Liver (tissue), 9 donors: ENCODE results near the gene DLL4. TPM values are rescaled to one million over a fixed set of nuclear protein-coding genes. Genes with fewer than 3 reads are reported as not detected.
A peak's percentile ranks its signal among the peaks of the same experiment; 100 is the strongest.

Experiments
- DNase-seq: peaks from one replicate; pipeline ENCODE4 v3.0.0-alpha.2; 2017; ENCODE audit warnings: low spot score
- H3K27ac ChIP-seq, 2 donors: one replicate each; pipeline ENCODE4 v1.7.0; 2013; ENCODE audit warnings: inconsistent platforms in 2 of 2, low read length in 2 of 2, control low read depth in 1 of 2, low read depth in 1 of 2, mild to moderate bottlenecking in 1 of 2
- H3K27me3 ChIP-seq, 4 donors: one replicate each; pipeline versions ENCODE4 v1.6.1 to v1.7.0; 2013; ENCODE audit warnings: low read length in 3 of 4, inconsistent platforms in 1 of 4, mild to moderate bottlenecking in 1 of 4, moderate library complexity in 1 of 4; ENCODE audit not compliant: control insufficient read depth in 4 of 4, insufficient read depth in 4 of 4
- H3K36me3 ChIP-seq, 4 donors: one replicate each; pipeline versions ENCODE4 v1.6.1 to v1.7.0; 2013; ENCODE audit warnings: low read length in 3 of 4, mild to moderate bottlenecking in 3 of 4, low read depth in 1 of 4, moderate library complexity in 1 of 4; ENCODE audit not compliant: control insufficient read depth in 4 of 4, insufficient read depth in 3 of 4
- H3K4me1 ChIP-seq, 4 donors: one replicate each; pipeline versions ENCODE4 v1.6.1 to v1.7.0; 2013; ENCODE audit warnings: low read length in 3 of 4, mild to moderate bottlenecking in 3 of 4, moderate library complexity in 1 of 4; ENCODE audit not compliant: control insufficient read depth in 4 of 4, insufficient read depth in 4 of 4
- H3K4me3 ChIP-seq, 3 donors: one replicate each; pipeline versions ENCODE4 v1.6.1 to v1.7.0; 2013; ENCODE audit warnings: low read length in 3 of 3, control low read depth in 1 of 3, low read depth in 1 of 3, mild to moderate bottlenecking in 1 of 3
- H3K9ac ChIP-seq, 2 donors: one replicate each; pipeline ENCODE4 v1.7.0; 2013; ENCODE audit warnings: low read length in 2 of 2, mild to moderate bottlenecking in 2 of 2, moderate library complexity in 2 of 2, control low read depth in 1 of 2, low read depth in 1 of 2
- H3K9me3 ChIP-seq, 4 donors: one replicate each; pipeline versions ENCODE4 v1.6.1 to v1.7.0; 2013; ENCODE audit warnings: low read length in 3 of 4; ENCODE audit not compliant: control insufficient read depth in 4 of 4
- CTCF ChIP-seq: fragments of 150-350 bp; IDR thresholded peaks from 2 replicates; pipeline ENCODE4 v1.5.1; 2017; ENCODE audit warnings: improper control_type of control experiment, low read depth, low read length; ENCODE audit not compliant: missing input control
- EGR1 ChIP-seq, 2 donors: IDR thresholded peaks; 2 replicates each; pipeline ENCODE4 v1.6.1; 2016 to 2018; ENCODE audit warnings: antibody characterized with exemption in 2 of 2, low read depth in 2 of 2
- FOXA1 ChIP-seq: IDR thresholded peaks from 2 replicates; pipeline ENCODE4 v1.6.1; 2016; ENCODE audit warnings: antibody characterized with exemption
- FOXA2 ChIP-seq: IDR thresholded peaks from 2 replicates; pipeline ENCODE4 v1.6.1; 2016; ENCODE audit warnings: antibody characterized with exemption
- GABPA ChIP-seq, 2 donors: IDR thresholded peaks in 1 of 2; conservative IDR thresholded peaks in 1 of 2; 2 replicates each; pipeline ENCODE4 v1.6.1; 2016; ENCODE audit warnings: antibody characterized with exemption in 2 of 2, mild to moderate bottlenecking in 1 of 2, moderate library complexity in 1 of 2
- HNF4A ChIP-seq, 2 donors: conservative IDR thresholded peaks; 2 replicates each; pipeline ENCODE4 v1.6.1; 2016; ENCODE audit warnings: antibody characterized with exemption in 2 of 2, mild to moderate bottlenecking in 2 of 2
- HNF4G ChIP-seq: IDR thresholded peaks from 2 replicates; pipeline ENCODE4 v1.6.1; 2016; ENCODE audit warnings: antibody characterized with exemption
- JUND ChIP-seq, 2 donors: IDR thresholded peaks; 2 replicates each; pipeline ENCODE4 v1.6.1; 2016; ENCODE audit warnings: antibody characterized with exemption in 2 of 2
- MAX ChIP-seq: IDR thresholded peaks from 2 replicates; pipeline ENCODE4 v1.6.1; 2016; ENCODE audit warnings: antibody characterized with exemption
- NR2F2 ChIP-seq: IDR thresholded peaks from 2 replicates; pipeline ENCODE4 v1.6.1; 2016; ENCODE audit warnings: antibody characterized with exemption
- RAD21 ChIP-seq, 2 donors: IDR thresholded peaks; 2 replicates each; pipeline ENCODE4 v1.6.1; 2016; ENCODE audit warnings: antibody characterized with exemption in 2 of 2, mild to moderate bottlenecking in 2 of 2
- REST ChIP-seq: IDR thresholded peaks from 2 replicates; pipeline ENCODE4 v1.6.1; 2016; ENCODE audit warnings: antibody characterized with exemption, mild to moderate bottlenecking
- RXRA ChIP-seq, 2 donors: IDR thresholded peaks; 2 replicates each; pipeline ENCODE4 v1.6.1; 2017 to 2018; ENCODE audit warnings: antibody characterized with exemption in 2 of 2, mild to moderate bottlenecking in 1 of 2
- SP1 ChIP-seq: IDR thresholded peaks from 2 replicates; pipeline ENCODE4 v1.6.1; 2018; ENCODE audit warnings: antibody characterized with exemption, mild to moderate bottlenecking
- TAF1 ChIP-seq: conservative IDR thresholded peaks from 2 replicates; pipeline ENCODE4 v1.6.1; 2016; ENCODE audit warnings: antibody characterized with exemption, mild to moderate bottlenecking
- YY1 ChIP-seq: IDR thresholded peaks from 2 replicates; pipeline ENCODE4 v1.6.1; 2016; ENCODE audit warnings: antibody characterized with exemption, mild to moderate bottlenecking
- WGBS: extraction: QIAGEN DNeasy Blood & Tissue Kit; methylation state at CpG from one replicate; pipeline ENCODE4 v1.1.7; 2013; 5-methylcytosine and 5-hydroxymethylcytosine counted together
- polyA plus RNA-seq, 2 donors: library from polyadenylated mRNA; stranded (reverse) in 1 of 2; unstranded in 1 of 2; fragments of 200-250 nt in 1 of 2; fragments of >200 nt in 1 of 2; fragmentation: Nextera tagmentation in 1 of 2; extraction: Ambion mirVana in 1 of 2; gene quantifications; one replicate each; pipeline versions ENCODE4 v1.2.1 to v1.2.3, GENCODE V29; 2013 to 2015
- total RNA-seq, 2 donors: library from RNA; depleted of rRNA; stranded (reverse); fragments of >200 nt; gene quantifications; one replicate each; pipeline ENCODE4 v1.2.3, GENCODE V29; 2014
- TF ChIP-seq, protein P1 (sequence below): IDR thresholded peaks from 2 replicates; pipeline ENCODE4 v1.6.1; 2016; ENCODE audit warnings: antibody characterized with exemption
- TF ChIP-seq, protein P2 (sequence below): IDR thresholded peaks from 2 replicates; pipeline ENCODE4 v1.6.1; 2016; ENCODE audit warnings: antibody characterized with exemption
- donor health status: healthy.
- donor health status: healthy.
- donor health status: healthy.
- donor health status: healthy.
- donor health status: healthy.

The DLL4 gene
- total and polyA plus RNA-seq, 4 donors, result 2.1 to 3.8 (median 3.0) TPM

DNA sequence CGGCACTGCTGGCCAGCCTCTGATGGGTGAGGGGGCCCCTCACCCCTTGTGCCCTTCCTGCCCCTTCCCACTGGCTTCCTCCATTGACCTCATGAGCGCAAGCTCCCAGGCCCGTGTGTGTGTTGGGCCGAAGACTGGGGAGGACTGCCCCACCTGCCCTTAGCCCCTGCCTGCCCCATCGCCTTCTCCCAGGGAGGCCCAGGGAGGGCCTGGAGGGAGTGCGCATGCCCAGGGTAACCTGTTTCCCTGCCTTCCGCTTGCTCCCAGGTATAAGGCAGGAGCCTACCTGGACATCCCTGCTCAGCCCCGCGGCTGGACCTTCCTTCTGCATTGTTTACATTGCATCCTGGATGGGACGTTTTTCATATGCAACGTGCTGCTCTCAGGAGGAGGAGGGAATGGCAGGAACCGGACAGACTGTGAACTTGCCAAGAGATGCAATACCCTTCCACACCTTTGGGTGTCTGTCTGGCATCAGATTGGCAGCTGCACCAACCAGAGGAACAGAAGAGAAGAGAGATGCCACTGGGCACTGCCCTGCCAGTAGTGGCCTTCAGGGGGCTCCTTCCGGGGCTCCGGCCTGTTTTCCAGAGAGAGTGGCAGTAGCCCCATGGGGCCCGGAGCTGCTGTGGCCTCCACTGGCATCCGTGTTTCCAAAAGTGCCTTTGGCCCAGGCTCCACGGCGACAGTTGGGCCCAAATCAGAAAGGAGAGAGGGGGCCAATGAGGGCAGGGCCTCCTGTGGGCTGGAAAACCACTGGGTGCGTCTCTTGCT lies 8.8 kb downstream of the DLL4 start:
- Histone ChIP-seq H3K9me3 (no peaks in the 10 kb centered on the region), H3K4me3 (no peak overlapping the region), H3K4me1 (peaks cover 11 to 54% (median 37%) of the 10 kb centered on the region in 4 donors), H3K36me3 (no peaks in the 10 kb centered on the region), H3K27me3 (no peaks in the 10 kb centered on the region), H3K9ac (no peak overlapping the region), H3K27ac (peak overlapping the region in 1 of 2 donors; percentile 48)
- TF ChIP-seq CTCF (peak; percentile 67), FOXA2 (no peak), RAD21 (IDR thresholded peaks at IDR 0.05) (peak; percentile 79 to 80)
- DNase-seq, result no peak
- WGBS, result 64% methylated on average over 19 of the region's 19 CpGs

DNA sequence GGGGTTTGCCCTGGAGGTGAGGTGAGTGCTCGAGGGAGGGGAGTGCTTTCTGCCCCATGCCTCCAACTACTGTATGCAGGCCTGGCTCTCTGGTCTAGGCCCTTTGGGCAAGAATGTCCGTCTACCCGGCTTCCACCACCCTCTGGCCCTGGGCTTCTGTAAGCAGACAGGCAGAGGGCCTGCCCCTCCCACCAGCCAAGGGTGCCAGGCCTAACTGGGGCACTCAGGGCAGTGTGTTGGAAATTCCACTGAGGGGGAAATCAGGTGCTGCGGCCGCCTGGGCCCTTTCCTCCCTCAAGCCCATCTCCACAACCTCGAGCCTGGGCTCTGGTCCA lies 9.4 kb downstream of the DLL4 start:
- no peak for TF ChIP-seq CTCF
- no peak for TF ChIP-seq JUND (IDR thresholded peaks at IDR 0.05)
- no peak for TF ChIP-seq YY1
- TF ChIP-seq HNF4A (conservative IDR thresholded peaks at IDR 0.05), result no peak
- no peak for TF ChIP-seq TAF1
- TF ChIP-seq, protein P1, sequence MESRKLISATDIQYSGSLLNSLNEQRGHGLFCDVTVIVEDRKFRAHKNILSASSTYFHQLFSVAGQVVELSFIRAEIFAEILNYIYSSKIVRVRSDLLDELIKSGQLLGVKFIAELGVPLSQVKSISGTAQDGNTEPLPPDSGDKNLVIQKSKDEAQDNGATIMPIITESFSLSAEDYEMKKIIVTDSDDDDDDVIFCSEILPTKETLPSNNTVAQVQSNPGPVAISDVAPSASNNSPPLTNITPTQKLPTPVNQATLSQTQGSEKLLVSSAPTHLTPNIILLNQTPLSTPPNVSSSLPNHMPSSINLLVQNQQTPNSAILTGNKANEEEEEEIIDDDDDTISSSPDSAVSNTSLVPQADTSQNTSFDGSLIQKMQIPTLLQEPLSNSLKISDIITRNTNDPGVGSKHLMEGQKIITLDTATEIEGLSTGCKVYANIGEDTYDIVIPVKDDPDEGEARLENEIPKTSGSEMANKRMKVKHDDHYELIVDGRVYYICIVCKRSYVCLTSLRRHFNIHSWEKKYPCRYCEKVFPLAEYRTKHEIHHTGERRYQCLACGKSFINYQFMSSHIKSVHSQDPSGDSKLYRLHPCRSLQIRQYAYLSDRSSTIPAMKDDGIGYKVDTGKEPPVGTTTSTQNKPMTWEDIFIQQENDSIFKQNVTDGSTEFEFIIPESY, result no peak
- TF ChIP-seq RXRA (IDR thresholded peaks at IDR 0.05), result no peak
- no peak for TF ChIP-seq FOXA2
- TF ChIP-seq EGR1 (IDR thresholded peaks at IDR 0.05; ENCODE audit: low read depth in 2 of 2), result no peak
- no peak for TF ChIP-seq MAX
- TF ChIP-seq NR2F2, result no peak
- TF ChIP-seq SP1, result no peak
- TF ChIP-seq REST, result no peak
- no peak for TF ChIP-seq RAD21 (IDR thresholded peaks at IDR 0.05)
- TF ChIP-seq, protein P2, sequence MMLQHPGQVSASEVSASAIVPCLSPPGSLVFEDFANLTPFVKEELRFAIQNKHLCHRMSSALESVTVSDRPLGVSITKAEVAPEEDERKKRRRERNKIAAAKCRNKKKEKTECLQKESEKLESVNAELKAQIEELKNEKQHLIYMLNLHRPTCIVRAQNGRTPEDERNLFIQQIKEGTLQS, result no peak
- no peak for TF ChIP-seq GABPA (IDR thresholded peaks at IDR 0.05 in 1 of 2, conservative IDR thresholded peaks at IDR 0.05 in 1 of 2)
- no peak for TF ChIP-seq HNF4G
- no peak for TF ChIP-seq FOXA1
- Histone ChIP-seq H3K4me1 (peaks cover 8 to 50% (median 33%) of the 10 kb centered on the region in 4 donors), H3K4me3 (no peak overlapping the region), H3K36me3 (no peaks in the 10 kb centered on the region), H3K27ac (no peak overlapping the region), H3K9me3 (no peaks in the 10 kb centered on the region), H3K9ac (no peak overlapping the region), H3K27me3 (no peaks in the 10 kb centered on the region)
- DNase-seq, result no peak
- 87% methylated on average over 6 of the region's 6 CpGs for WGBS
